Stimulated activated naive CD8-positive, alpha-beta T cell treated with anti-CD3 and anti-CD28 coated beads, Interleukin-15, amount 100 ng/mL, for 72 hours (primary cell): ENCODE data around the gene EHD4.
A peak's percentile ranks its signal among the peaks of the same experiment; 100 is the strongest.

ENCODE experiments used
- ATAC-seq: fragments of 150-1000 bp; cut with Tn5 transposase; 2 replicates; pipeline ENCODE4 v1.10.0; 2021; ENCODE audit warnings: mild to moderate bottlenecking, moderate library complexity
- DNase-seq, 2 donors: peaks; one replicate each; pipeline ENCODE4 v3.0.0; 2021 to 2022
- H3K27ac Mint-ChIP-seq, 2 donors: one replicate each; pipeline ENCODE4 v1.8.0; 2022; ENCODE audit warnings: mild to moderate bottlenecking in 2 of 2, mixed read lengths in 2 of 2, moderate library complexity in 2 of 2
- H3K27me3 Mint-ChIP-seq: one replicate; pipeline ENCODE4 v1.8.0; 2022; ENCODE audit warnings: mixed read lengths
- H3K4me1 Mint-ChIP-seq: one replicate; pipeline ENCODE4 v1.8.0; 2022; ENCODE audit warnings: mild to moderate bottlenecking, mixed read lengths
- H3K4me3 Mint-ChIP-seq, 2 donors: one replicate each; pipeline ENCODE4 v1.8.0; 2022; ENCODE audit warnings: mild to moderate bottlenecking in 2 of 2, mixed read lengths in 2 of 2, moderate library complexity in 1 of 2
- H3K9me3 Mint-ChIP-seq, 2 donors: one replicate each; pipeline ENCODE4 v1.8.0; 2022; ENCODE audit warnings: mixed read lengths in 2 of 2

EHD4 gene

DNA sequence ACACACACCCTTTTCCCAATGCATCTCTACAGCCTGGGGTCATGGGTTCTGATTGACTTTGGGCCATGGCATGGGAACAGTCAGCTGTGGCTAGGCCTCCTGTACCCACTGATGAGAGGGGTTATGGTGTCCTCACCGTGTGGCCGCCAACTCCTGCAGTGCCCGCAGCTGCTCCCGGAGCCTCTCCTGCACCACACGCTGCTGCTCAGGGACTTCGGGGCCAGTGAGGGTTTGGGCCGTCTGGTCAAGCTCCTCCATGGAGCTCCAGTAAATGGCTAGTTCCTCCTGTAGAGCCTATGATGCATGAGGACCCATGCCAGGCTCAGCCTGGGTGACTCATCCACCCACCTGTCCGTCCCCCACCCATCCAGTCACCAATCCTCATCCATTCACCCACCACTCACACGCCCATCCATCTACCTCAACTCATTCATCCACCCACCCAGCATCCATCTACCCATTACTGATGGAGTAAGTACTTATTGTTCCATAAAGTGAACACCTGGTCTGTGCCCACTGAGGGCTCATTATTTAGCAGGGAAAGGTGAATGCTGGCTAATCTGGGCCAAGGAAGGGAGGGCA is 100.1 kb downstream of the EHD4 start:
- Mint-ChIP-seq H3K4me1 (peaks cover 17% of the 10 kb centered on the region), H3K9me3 (no peaks in the 10 kb centered on the region), H3K27ac (no peak overlapping the region), H3K4me3 (no peak overlapping the region), H3K27me3 (no peaks in the 10 kb centered on the region)
- no peak for ATAC-seq
- no peak for DNase-seq

DNA sequence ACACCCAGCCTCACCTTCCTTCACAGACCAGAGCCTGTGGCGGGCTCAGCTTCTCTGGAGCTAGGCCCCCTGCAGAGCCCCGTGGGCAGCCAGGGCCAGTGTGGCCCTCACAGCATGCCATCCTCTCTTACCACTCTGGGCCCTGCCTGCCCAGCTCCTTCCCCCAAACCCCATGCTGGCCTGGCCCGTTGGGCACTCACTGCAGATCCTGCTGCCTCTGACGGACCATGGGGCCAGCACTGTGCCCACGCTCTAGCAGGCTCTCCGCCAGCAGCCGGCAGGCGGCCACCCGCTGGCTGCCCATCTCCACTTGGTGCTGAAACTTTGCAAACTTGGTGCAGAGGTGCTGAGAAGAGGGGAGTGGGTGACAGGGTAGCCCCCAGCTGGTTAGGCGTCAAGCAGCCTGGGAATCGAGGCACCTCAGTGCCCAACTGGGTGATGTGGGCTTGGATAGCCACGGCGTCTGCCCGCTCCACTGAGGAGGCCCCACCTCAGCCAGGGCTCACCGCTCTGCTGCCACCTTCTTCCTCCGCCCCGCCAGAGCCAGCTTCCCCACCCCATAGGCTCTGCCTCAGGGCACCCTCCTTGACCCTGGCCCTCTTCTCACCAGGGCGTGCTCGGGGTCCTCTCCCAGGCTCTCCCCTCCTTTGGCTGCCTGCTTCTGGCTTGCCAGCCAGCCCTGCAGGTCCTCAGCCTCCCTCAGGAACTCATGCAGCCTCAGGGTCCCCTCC is 101.0 kb downstream of the EHD4 start:
- no peak for DNase-seq
- no peak overlapping the region for H3K27ac Mint-ChIP-seq
- H3K27me3 Mint-ChIP-seq: no peaks in the 10 kb centered on the region
- H3K4me1 Mint-ChIP-seq: peaks cover 17% of the 10 kb centered on the region
- ATAC-seq: no peak
- H3K9me3 Mint-ChIP-seq: no peaks in the 10 kb centered on the region
- H3K4me3 Mint-ChIP-seq: no peak overlapping the region

DNA sequence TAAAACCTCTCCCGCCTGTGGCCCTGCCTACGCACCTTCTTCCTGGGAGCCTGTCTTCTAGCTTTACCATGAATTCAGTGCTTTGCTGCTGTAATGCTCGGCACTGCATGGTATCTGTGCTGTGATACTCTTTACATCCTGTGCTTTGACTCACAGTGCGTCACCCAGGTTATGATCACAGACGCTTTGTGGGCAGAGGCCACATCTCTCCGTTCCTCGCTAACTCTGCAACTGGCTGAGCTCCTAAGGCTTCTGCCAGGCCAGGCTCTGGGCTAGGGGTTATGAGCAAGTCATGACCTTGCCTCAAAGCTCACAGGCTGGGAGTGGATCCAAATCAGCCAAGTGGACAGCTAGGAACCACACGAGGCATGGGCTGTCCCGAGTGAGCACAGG is 101.7 kb downstream of the EHD4 start:
- H3K27ac Mint-ChIP-seq: peak overlapping the region in 1 of 2 donors; percentile 41
- H3K4me3 Mint-ChIP-seq: peak overlapping the region in 1 of 2 donors; percentile 41
- DNase-seq (peak; percentile 31 to 45), ATAC-seq (peak; percentile 89)
- no peaks in the 10 kb centered on the region for H3K27me3 Mint-ChIP-seq
- peaks cover 17% of the 10 kb centered on the region for H3K4me1 Mint-ChIP-seq
- no peaks in the 10 kb centered on the region for H3K9me3 Mint-ChIP-seq

DNA sequence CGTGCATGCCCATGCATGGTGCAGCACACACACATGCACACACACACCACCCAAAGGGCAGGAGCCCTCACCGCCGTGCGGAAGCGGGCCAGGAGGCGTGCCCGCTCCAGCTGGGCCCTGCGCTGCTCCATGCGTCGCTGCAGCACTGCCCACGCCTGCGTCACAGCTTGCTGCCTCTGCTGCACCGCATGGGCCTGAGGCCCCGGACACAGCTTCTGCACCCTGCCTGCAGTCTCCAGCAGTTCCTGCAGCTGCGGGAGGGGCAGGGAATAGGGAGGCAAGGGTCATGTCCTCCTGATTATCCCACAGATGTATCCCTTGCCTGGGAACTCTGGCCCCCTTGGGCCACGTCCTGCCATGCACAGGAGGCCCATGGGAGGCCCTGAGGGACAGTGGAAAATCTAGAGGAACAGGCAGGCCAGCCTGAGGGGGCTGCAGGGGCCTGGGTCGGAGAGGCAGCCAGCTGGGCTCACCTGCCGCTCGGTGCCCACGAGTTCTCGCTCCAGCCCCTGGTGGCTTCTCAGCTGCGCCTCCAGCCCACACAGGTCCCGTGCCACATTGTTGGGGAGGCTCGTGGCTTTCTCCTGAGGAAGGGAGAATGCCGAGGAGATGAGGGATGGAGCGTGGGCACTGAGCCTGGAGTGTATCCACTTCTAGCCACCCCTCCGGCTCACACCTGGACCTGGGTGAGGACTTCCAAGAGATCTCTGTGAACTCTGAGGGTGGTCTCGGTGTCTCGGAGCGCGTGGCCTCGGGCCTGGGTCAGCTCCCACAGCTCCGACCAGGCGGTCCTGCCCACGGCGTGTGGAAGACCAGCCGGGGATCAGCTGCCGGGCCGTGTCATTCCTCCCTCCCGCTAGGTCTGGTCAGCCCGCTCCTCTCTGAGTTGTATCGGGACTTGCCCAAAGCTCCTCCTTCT is 102.3 kb downstream of the EHD4 start:
- Mint-ChIP-seq H3K27me3 (no peaks in the 10 kb centered on the region), H3K4me3 (peak overlapping the region in 1 of 2 donors; percentile 41), H3K4me1 (peaks cover 17% of the 10 kb centered on the region), H3K27ac (peak overlapping the region in 1 of 2 donors; percentile 41), H3K9me3 (no peaks in the 10 kb centered on the region)
- no peak for DNase-seq
- no peak for ATAC-seq

DNA sequence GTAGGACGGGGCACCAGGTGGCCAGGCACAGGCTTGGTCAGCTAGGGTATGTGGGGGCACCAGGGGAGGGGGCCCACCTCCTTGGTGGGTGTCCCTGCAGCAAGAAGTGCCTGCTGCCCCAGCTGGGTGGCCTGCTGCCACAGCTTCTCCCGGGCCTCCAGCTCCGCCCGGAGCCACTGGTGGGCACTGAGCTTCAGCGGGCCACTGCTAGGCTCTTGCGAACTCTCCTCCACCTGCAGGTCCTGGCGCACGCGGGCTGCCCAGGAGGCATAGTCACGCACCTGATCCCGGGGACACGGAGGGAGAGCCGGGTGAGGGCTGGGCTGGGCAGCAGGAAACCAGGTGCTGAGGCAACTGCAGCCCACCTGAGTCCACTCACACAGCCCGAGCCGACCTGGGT is 104.0 kb downstream of the EHD4 start:
- DNase-seq (no peak), ATAC-seq (no peak)
- no peak overlapping the region for H3K27ac Mint-ChIP-seq
- no peaks in the 10 kb centered on the region for H3K9me3 Mint-ChIP-seq
- no peak overlapping the region for H3K4me3 Mint-ChIP-seq
- H3K27me3 Mint-ChIP-seq: no peaks in the 10 kb centered on the region
- H3K4me1 Mint-ChIP-seq: peaks cover 17% of the 10 kb centered on the region

DNA sequence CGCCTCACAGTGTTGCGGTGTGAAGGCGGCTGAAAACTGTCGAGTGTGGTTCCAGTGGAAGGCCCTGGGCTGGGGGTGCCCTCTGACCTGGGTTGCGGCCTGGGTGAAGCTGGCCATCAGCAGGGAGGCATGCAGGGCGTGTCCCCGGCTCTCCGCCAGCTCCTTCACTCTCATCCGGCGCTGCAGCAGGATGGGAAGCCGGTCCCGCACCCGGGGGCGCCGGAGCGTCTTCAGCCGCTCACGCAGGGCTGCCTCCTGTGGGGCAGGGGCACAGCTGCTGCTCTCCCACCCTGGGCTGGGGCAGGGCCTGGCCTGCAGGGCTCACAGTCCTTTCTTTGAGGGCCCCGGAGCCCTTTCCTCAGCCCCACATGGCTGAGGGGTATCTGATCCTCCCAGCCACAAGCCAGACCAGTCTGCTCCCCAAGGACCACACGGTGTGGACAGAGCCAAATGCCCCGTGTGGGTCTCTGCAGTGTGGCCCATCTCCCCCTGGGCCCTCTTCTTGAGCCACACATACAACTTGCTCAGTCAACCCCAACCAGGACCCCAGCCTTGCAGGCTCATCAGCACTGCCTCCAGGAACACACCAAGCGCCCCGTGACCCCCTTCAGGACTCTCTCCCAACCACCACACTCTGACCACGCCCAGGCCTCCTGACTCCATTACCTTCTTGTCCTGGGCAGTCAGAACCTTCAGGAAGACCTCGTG is 105.3 kb downstream of the EHD4 start:
- Mint-ChIP-seq H3K4me1 (peaks cover 21% of the 10 kb centered on the region), H3K4me3 (no peak overlapping the region), H3K27ac (peak overlapping the region; percentile 1 to 40), H3K27me3 (no peaks in the 10 kb centered on the region), H3K9me3 (no peaks in the 10 kb centered on the region)
- no peak for ATAC-seq
- no peak for DNase-seq

DNA sequence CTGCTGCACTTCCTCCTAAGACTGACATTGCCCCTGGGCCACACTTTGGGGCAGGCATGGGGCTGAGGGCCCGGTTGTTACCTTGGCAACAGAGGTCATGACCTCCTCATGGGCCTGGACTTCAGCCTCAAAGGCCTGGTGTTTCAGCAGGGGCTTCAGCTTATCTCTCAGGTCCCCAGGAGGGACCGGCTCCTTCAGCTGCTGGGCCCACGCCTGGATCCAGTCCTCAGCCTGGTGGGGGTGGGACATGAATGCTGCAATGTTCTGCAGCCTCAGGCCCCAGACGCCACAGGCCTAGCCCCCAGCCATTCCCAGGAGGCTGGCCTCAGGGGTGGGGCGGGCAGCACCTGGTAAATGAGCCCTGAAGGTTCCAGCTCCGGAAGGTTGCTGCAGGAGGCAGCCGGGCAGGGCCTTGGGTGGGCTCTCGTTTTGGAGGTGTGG is 106.1 kb downstream of the EHD4 start:
- ATAC-seq: no peak
- no peaks in the 10 kb centered on the region for H3K27me3 Mint-ChIP-seq
- peaks cover 15% of the 10 kb centered on the region for H3K4me1 Mint-ChIP-seq

DNA sequence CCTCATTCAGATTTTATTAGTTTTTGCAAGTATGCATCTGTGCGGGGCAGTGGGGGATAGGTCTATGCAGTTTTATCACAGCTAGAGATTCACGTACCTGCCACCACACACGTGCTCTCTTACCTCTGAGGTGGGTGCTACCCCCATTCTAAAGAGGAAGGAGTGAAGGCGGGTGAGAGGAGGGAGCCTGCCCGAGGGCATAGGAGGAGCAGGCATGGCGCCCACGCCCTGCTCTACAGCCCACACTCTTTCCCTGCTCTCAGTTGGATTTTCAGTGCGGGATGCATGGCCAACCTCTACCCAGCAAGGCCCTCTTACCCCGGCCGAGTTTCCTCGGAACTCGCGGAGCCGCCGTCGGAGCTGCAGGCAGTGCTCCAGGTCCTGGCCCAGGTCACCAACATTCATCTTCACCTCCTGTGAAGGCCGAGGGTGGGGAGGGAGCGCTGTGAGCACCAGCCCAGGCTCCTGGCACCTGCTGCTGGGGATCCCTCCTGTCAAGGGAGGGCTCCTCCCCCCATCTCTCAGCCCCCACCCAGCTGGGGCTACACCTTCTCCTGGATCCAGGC is 106.8 kb downstream of the EHD4 start:
- no peaks in the 10 kb centered on the region for H3K9me3 Mint-ChIP-seq
- H3K4me3 Mint-ChIP-seq: no peak overlapping the region
- H3K27me3 Mint-ChIP-seq: peaks cover 6% of the 10 kb centered on the region
- no peak overlapping the region for H3K27ac Mint-ChIP-seq
- DNase-seq (no peak), ATAC-seq (no peak)
- peaks cover 12% of the 10 kb centered on the region for H3K4me1 Mint-ChIP-seq

More for the DNA sequence above, 106.1 kb downstream of the EHD4 start:
- Mint-ChIP-seq H3K27ac (no peak overlapping the region), H3K9me3 (no peaks in the 10 kb centered on the region), H3K4me3 (no peak overlapping the region)
- no peak for DNase-seq

DNA sequence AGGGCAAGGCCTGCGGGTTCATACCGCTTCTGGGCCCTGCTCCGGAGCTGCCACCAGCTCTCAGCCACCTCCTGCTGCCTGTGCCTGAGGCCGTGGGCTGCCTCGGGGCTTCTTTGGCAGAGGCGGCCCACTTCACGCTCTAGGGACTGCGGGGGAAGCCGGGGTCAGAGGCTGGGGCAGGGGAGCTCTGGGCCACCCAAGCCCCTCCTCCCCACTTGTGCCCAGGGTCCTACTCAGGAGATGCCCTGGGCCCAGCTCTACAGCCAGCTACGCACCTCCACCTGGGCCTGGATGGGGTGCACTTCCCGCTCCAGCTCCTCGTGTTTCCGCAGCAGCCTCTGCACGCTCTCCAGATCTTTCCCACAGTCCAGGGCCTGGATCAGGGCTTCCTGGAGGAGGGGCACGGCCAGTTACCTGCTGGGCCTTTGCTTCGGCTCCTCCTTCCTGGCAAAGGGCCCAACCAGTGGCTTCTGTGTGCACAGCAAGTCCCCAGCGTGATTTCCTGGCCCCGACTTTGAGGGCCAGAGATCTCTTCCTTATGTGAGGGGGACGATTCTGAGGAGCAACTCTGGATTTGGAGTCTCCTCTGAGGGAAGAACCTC is 109.7 kb downstream of the EHD4 start:
- Mint-ChIP-seq H3K27me3 (peaks cover 7% of the 10 kb centered on the region), H3K9me3 (no peaks in the 10 kb centered on the region), H3K4me1 (peaks cover 16% of the 10 kb centered on the region), H3K4me3 (no peak overlapping the region), H3K27ac (no peak overlapping the region)
- no peak for DNase-seq
- no peak for ATAC-seq

DNA sequence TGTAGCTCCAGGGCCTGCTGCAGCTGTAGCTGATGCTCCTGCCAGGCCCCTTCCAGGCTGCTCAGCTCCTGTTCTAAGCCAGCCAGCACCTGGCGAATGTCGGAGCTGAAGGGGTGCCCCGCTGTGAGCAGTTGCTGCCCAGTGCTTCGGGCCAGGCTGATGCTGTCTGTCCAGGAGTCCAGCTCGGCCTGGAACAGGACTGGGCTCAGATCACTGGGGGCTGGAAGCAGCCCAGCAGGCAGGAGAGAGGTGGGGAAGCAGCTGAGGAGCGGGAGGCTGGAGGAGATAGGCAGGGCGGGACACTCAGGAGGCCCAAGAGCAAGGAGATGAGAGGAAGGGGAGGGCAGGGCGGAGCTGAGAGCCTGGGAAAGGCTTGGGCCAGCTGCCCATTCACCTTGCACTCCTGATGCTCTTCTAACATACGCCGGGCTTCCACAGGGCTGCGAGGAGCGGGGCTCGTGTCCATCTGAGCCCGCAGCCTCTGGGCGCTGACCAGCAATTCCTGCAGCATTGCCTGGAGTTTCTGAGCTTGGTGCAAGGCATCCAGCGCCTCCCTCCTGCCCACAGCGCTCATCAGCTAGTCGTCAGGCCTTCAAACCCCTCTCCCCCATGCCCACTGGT is 110.5 kb downstream of the EHD4 start:
- peaks cover 16% of the 10 kb centered on the region for H3K4me1 Mint-ChIP-seq
- H3K27ac Mint-ChIP-seq: no peak overlapping the region

DNA sequence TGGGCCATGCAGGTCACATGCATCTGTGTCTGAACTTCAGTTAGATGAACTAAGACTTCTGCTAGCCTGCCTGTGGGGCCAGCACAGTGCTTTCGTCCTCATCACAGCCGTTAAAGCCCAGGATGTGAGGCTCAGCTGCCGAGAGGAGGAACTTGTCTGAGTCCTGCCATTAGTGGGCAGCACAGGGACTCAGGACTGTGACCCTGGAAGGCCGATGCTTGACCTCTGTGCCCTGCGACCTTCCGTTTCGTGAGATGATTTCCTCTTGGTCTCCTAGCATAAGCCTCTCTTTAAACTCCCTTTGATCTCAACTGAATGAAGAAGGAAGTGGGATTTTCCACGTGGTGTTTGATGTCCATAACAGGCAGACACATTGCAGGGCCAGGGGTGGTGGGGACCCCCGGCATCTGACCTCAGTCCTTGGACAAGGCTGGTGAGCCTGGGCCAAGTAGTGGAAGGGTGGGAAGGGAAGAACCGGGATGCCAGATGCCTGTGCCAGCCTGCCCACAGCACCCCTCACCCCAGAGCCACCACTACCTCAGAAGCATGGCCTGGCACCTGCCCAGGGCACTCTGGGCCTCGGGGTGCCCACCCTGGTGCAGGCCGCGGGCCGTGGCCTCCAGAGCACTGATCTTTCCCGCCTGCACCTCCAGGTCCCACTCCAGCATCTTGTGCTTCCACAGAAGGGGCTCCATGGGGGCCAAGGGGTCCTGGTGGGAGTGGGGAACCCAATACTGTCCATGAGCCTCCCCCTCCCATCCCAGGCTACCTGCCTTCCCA is 112.1 kb downstream of the EHD4 start:
- no peak overlapping the region for H3K4me3 Mint-ChIP-seq
- DNase-seq (no peak), ATAC-seq (no peak)
- H3K9me3 Mint-ChIP-seq: no peaks in the 10 kb centered on the region
- H3K4me1 Mint-ChIP-seq: peaks cover 16% of the 10 kb centered on the region
- H3K27ac Mint-ChIP-seq: peak overlapping the region in 1 of 2 donors; percentile 27
- peaks cover 7% of the 10 kb centered on the region for H3K27me3 Mint-ChIP-seq

More for the DNA sequence above, 110.5 kb downstream of the EHD4 start:
- no peak for ATAC-seq
- DNase-seq: no peak
- Mint-ChIP-seq H3K4me3 (no peak overlapping the region), H3K9me3 (no peaks in the 10 kb centered on the region), H3K27me3 (peaks cover 7% of the 10 kb centered on the region)

DNA sequence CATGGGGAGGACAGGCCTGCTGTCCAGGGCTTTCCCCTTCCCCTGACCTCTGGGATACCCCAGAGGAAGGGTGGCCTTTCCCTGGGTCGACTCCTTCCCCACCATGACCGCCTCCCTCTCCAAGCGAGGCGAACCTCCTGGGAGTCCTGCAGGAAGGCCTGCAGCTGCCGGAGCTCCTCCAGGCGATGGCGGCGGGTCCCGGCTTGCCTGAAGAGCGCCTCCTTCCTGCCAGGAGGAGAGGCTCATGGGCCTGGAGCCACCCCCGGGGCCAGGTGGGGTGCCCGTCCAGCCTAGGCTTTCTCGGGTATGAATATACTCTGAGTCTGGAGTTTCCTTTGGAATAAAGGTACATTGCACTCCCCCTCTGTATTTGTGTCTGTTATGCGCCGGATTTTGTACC is 113.6 kb downstream of the EHD4 start:
- H3K4me1 Mint-ChIP-seq: peaks cover 16% of the 10 kb centered on the region
- H3K27ac Mint-ChIP-seq: peak overlapping the region in 1 of 2 donors; percentile 19
- no peak overlapping the region for H3K4me3 Mint-ChIP-seq
- DNase-seq (no peak), ATAC-seq (no peak)
- H3K27me3 Mint-ChIP-seq: peaks cover 7% of the 10 kb centered on the region
- H3K9me3 Mint-ChIP-seq: no peaks in the 10 kb centered on the region

DNA sequence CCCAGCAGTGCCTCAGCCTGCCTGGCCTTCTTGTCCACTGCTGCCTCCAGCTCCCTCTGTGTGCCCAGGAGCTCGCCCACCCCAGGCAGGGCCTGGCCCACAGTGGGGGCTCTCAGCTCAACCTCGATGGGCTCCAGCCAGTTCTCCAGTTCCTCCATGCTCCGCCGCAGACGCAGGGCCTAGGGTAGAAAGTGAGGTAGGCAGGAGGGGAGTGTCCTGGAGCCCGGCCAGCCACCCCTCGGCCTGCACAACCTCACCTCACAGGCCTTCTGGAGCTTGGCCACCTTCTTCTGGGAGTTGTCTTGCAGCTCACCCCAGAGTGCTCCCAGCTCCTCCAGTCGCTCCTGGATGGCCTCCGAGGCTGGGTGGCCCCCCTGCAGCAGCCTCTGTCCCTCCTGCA is 115.0 kb downstream of the EHD4 start:
- peaks cover 12% of the 10 kb centered on the region for H3K4me1 Mint-ChIP-seq
- peaks cover 7% of the 10 kb centered on the region for H3K27me3 Mint-ChIP-seq
- no peaks in the 10 kb centered on the region for H3K9me3 Mint-ChIP-seq
- DNase-seq: no peak
- no peak for ATAC-seq
- no peak overlapping the region for H3K4me3 Mint-ChIP-seq
- peak overlapping the region in 1 of 2 donors; percentile 54 for H3K27ac Mint-ChIP-seq

DNA sequence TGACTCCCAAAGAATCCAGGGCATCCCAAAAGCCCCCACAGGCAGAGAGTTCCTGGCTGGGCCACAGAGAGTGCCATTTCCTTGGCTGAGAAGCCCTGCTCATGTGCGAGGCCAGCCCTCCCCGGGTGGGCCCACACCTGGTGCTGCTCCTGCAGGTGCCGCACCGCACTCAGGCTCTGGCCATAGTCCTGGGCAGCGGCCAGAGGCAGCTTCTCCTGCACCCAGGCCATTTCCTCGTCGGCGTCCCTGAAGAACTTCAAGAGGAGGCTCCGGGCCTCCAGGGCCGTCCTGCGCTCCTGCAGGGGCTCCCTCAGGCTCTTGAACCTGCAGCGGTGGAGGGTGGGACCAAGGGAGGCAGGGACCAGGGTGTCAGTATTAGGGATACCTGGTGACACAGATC is 115.6 kb downstream of the EHD4 start:
- DNase-seq: no peak
- H3K9me3 Mint-ChIP-seq: no peaks in the 10 kb centered on the region
- peaks cover 7% of the 10 kb centered on the region for H3K27me3 Mint-ChIP-seq
- H3K27ac Mint-ChIP-seq: no peak overlapping the region
- ATAC-seq: no peak
- H3K4me1 Mint-ChIP-seq: peaks cover 12% of the 10 kb centered on the region
- H3K4me3 Mint-ChIP-seq: no peak overlapping the region
